Glomerular endothelial cell (primary cell): ENCODE data around the gene SKIC8. TPM values are rescaled to one million over a fixed set of nuclear protein-coding genes. Genes with fewer than 3 reads are reported as not detected.
A peak's percentile ranks its signal among the peaks of the same experiment; 100 is the strongest.

Experiments used
- DNase-seq: peaks from one replicate; pipeline ENCODE4 v3.0.0-alpha.2; 2011; ENCODE audit warnings: low read depth, low spot score; ENCODE audit errors: extremely low read depth
- total RNA-seq: library from RNA; depleted of rRNA; stranded (reverse); fragments of >200 nt; gene quantifications from 2 replicates; pipeline ENCODE4 v1.2.3, GENCODE V29; 2015

Gene SKIC8
- total RNA-seq: 44.4 and 45.0 TPM in 2 replicates

GRCh38 chr15:78299101-78299930 lies at the start of gene SKIC8:
Gene SKIC8 (minus strand): TSS chr15:78299609. CDS start chr15:78295686, 3,923 bp downstream.
- peak; percentile 42 for DNase-seq

- DNase-seq: no peak
Observed at GRCh38 chr15:78347586-78348543, 48.5 kb upstream of the SKIC8 start.

GRCh38 chr15:78345396-78346125 lies 46.2 kb upstream of the SKIC8 start:
- no peak for DNase-seq

- no peak for DNase-seq
Observed at GRCh38 chr15:78343276-78344060, 44.1 kb upstream of the SKIC8 start.

- no peak for DNase-seq
Observed at GRCh38 chr15:78342021-78342420, 42.6 kb upstream of the SKIC8 start.

- DNase-seq: no peak
Observed at GRCh38 chr15:78341057-78341987, 41.9 kb upstream of the SKIC8 start.

- no peak for DNase-seq
Observed at GRCh38 chr15:78340231-78341056, 41.0 kb upstream of the SKIC8 start, which contains the start of gene CRABP1. Gene CRABP1 (plus strand): TSS chr15:78340353. CDS start chr15:78340429, 76 bp downstream.

- no peak for DNase-seq
Observed at GRCh38 chr15:78339559-78339958, 40.1 kb upstream of the SKIC8 start.

GRCh38 chr15:78338781-78339180 lies 39.4 kb upstream of the SKIC8 start:
- DNase-seq: no peak

GRCh38 chr15:78335985-78336384 lies 36.6 kb upstream of the SKIC8 start:
- DNase-seq: no peak

GRCh38 chr15:78334845-78335244 lies 35.4 kb upstream of the SKIC8 start:
- DNase-seq: no peak

- DNase-seq: no peak
Observed at GRCh38 chr15:78329625-78330024, 30.2 kb upstream of the SKIC8 start.

GRCh38 chr15:78327466-78327865 lies 28.1 kb upstream of the SKIC8 start:
- no peak for DNase-seq

- no peak for DNase-seq
Observed at GRCh38 chr15:78325092-78325843, 25.9 kb upstream of the SKIC8 start.

- DNase-seq: no peak
Observed at GRCh38 chr15:78324144-78324543, 24.7 kb upstream of the SKIC8 start.

- DNase-seq: no peak
Observed at GRCh38 chr15:78323693-78324092, 24.3 kb upstream of the SKIC8 start.
